HG03442 (cell line): ENCODE results near the gene LONRF2.
"Not testable (repeated sequence)": the region's sequence is repeated elsewhere in the genome, so short reads cannot be mapped to it uniquely, and the experiment has no call there.

Experiments used
- ATAC-seq: cut with Tn5 transposase; IDR thresholded peaks from one replicate; pipeline ENCODE4 v1.9.1; 2021; ENCODE audit warnings: mild to moderate bottlenecking, moderate library complexity; ENCODE audit not compliant: unreplicated experiment

Gene LONRF2

GRCh38 chr2:100256416-100256815 is 65.9 kb downstream of the LONRF2 start:
- ATAC-seq: no peak

GRCh38 chr2:100254646-100255210 is 67.6 kb downstream of the LONRF2 start:
- no peak for ATAC-seq

GRCh38 chr2:100253786-100254185 is 68.5 kb downstream of the LONRF2 start:
- ATAC-seq: no peak

- ATAC-seq: no peak
Measured at GRCh38 chr2:100252811-100253698, 69.2 kb downstream of the LONRF2 start.

GRCh38 chr2:100250645-100251044 is 71.7 kb downstream of the LONRF2 start:
- no peak for ATAC-seq

GRCh38 chr2:100248971-100249370 is 73.3 kb downstream of the LONRF2 start:
- ATAC-seq: no peak

GRCh38 chr2:100248556-100248955 is 73.7 kb downstream of the LONRF2 start:
- not testable (repeated sequence) for ATAC-seq

- ATAC-seq: no peak
Measured at GRCh38 chr2:100248044-100248330, 74.3 kb downstream of the LONRF2 start.

GRCh38 chr2:100247256-100248043 is 74.9 kb downstream of the LONRF2 start:
- peak; percentile 76 for ATAC-seq

GRCh38 chr2:100246163-100247145 is 75.8 kb downstream of the LONRF2 start:
- no peak for ATAC-seq

- ATAC-seq: no peak
Measured at GRCh38 chr2:100245681-100246080, 76.6 kb downstream of the LONRF2 start.

- no peak for ATAC-seq
Measured at GRCh38 chr2:100244881-100245605, 77.3 kb downstream of the LONRF2 start.

GRCh38 chr2:100243631-100244030 is 78.7 kb downstream of the LONRF2 start:
- no peak for ATAC-seq

GRCh38 chr2:100242891-100243619 is 79.2 kb downstream of the LONRF2 start:
- peak; percentile 39 for ATAC-seq

GRCh38 chr2:100242476-100242875 is 79.8 kb downstream of the LONRF2 start:
- ATAC-seq: no peak

- ATAC-seq: no peak
Measured at GRCh38 chr2:100241236-100241635, 81.1 kb downstream of the LONRF2 start.

GRCh38 chr2:100240386-100240785 is 81.9 kb downstream of the LONRF2 start:
- no peak for ATAC-seq

GRCh38 chr2:100239486-100240210 is 82.7 kb downstream of the LONRF2 start:
- ATAC-seq: no peak

- ATAC-seq: no peak
Measured at GRCh38 chr2:100238471-100238870, 83.8 kb downstream of the LONRF2 start.
